GM13976 (cell line): ENCODE results near the gene KIFAP3.

Experiments
- DNase-seq: peaks from one replicate; pipeline ENCODE4 v3.0.0; 2012; ENCODE audit warnings: low spot score
- in situ Hi-C: fragments of 300-500 bp; cut with MboI; formaldehyde crosslinking; loops from one replicate; pipeline ENCODE4 v1.12.0; 2022; ENCODE audit warnings: low sequenced_read_pairs, mixed read lengths, inconsistent platforms; ENCODE audit not compliant: unreplicated experiment
- TF ChIP-seq, protein P1 (sequence below): IDR thresholded peaks from 2 replicates; pipeline ENCODE4 v1.5.1; 2012; ENCODE audit warnings: borderline replicate concordance, mild to moderate bottlenecking; ENCODE audit not compliant: insufficient read depth; ENCODE audit errors: extremely low read depth, missing control alignments, control extremely low read depth

KIFAP3 gene

DNA sequence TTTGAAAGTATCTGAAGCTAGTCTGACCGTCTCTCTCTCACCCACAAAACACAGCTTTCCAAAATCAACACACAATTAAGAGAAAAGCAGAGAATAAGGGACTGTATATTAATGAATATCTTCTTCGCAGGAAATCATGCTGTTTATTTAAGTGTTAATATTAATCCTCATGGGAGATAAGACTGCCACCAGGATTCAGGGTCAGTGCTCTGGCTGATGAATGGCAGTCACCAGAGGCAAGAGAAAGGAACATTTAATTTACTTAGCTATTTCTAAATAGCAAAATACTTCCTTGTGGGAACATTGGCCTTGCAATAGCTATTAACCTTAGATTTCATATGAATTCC is 183.0 kb downstream of the KIFAP3 start:
- TF ChIP-seq, protein P1, sequence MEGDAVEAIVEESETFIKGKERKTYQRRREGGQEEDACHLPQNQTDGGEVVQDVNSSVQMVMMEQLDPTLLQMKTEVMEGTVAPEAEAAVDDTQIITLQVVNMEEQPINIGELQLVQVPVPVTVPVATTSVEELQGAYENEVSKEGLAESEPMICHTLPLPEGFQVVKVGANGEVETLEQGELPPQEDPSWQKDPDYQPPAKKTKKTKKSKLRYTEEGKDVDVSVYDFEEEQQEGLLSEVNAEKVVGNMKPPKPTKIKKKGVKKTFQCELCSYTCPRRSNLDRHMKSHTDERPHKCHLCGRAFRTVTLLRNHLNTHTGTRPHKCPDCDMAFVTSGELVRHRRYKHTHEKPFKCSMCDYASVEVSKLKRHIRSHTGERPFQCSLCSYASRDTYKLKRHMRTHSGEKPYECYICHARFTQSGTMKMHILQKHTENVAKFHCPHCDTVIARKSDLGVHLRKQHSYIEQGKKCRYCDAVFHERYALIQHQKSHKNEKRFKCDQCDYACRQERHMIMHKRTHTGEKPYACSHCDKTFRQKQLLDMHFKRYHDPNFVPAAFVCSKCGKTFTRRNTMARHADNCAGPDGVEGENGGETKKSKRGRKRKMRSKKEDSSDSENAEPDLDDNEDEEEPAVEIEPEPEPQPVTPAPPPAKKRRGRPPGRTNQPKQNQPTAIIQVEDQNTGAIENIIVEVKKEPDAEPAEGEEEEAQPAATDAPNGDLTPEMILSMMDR: no peak
- DNase-seq: no peak
- in situ Hi-C loops: no loop called here

DNA sequence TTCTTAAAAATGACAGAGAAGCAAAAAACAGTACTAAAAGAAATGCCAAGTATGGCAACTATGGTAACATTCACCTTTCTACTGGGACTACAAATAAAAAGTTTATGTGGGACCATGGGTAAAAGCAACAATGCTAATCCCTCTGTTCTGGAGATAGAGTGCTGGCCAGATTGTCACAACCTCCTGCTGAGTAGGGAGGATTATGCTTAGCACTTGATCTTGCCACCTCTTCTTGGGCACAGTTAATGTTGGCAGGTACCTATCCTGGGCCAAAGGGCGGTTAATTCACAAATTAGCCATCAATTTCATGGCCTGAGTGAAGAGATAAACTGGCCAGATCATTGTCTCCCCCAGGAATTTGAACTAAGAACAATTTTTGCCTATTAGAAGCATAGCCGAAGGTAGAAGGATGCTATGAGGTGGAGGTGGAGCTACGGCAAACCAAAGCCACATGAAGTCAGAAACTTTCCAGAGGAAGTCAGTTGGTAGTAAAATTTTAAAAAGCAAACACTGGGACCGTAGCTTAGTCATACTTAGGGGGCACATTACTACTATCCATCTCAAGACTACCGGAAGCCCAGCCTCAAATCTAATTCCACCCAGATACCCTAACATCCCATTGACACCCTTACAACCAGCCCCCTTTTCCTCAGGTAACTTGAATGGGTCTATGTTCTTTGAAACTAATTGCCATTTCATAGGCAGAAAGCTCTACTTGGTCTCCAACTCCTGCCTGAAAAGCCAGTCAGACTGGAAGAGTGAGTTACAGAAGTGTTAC is 183.5 kb downstream of the KIFAP3 start:
- DNase-seq: peak; percentile 47
- in situ Hi-C loops: no loop called here
- TF ChIP-seq, protein P1: no peak

DNA sequence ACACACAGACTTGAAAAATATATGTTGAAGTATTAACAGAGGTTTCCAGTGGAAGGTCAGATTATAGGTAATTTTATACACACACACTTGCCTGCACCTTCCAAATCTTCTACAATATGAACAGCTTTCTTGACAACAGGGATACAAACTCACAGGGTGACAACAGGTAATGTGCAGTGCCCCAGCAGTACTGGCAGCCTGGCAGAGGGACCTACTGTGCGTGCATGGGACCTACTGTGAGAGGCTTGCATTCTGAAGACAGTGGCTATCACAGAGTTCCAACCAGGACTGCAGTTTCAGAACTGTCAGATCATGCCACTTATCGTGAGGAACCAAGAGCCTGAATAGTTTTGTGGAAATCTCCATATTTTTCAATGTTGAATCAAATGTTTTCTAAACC is 184.6 kb downstream of the KIFAP3 start:
- in situ Hi-C loops: no loop called here
- TF ChIP-seq, protein P1: no peak

DNA sequence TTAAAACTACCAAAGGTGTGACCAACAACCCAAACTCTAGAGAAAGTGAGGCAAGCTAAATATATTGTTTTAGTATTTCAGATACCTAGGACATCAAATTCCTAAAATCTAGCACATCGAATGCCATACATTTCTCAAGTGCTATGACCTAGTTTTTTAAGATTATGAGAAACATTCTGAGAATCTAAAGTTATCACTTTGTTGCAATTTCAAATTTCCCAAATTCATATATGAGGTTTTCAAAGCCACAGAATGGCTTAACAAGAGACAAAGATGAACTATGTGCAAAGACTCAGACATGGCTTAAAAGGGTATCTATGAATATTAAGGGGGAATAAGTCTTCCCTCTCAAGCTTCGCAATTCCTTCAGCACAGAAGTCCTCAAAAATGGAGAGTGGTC is 187.6 kb downstream of the KIFAP3 start:
- in situ Hi-C loops: no loop called here
- TF ChIP-seq, protein P1: no peak
- DNase-seq: no peak

More for the DNA sequence above, 184.6 kb downstream of the KIFAP3 start:
- DNase-seq: no peak

DNA sequence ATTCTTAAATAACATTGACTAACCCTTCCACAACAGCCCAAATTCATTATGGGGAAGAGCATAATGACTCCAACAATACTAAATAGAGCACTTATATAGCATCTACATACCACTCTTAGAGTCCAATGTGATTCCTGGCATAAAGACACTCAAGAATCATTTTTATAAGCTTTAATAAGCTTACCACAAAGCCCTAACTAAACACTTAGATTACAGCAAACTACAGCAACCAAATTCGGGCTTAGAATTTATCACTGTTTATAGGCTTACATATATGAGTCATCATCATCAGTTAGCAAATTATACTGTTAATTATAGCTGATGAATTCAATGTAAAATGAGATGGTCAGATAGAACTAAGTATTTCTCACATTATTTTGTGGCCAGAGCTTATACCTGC is 188.1 kb downstream of the KIFAP3 start:
- no peak for DNase-seq
- TF ChIP-seq, protein P1: no peak

DNA sequence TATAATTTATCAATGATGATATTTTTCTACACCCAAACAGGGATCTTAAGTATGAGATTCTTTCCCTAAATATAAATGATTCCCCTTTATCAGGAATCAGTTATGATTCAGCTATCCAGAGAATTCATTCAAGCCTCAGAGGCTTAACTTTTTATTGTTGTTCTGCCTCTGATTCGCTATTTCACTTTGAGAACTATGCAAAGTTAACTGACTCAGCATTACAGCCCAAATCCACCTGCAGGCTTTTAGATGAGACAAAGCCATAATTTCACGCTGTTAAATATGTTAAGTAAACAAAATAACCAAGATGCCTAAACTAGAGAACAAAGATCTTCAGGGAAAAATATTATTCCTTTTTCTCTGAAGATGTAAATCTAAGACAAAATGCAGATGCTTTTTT is 189.3 kb downstream of the KIFAP3 start:
- no peak for DNase-seq
- in situ Hi-C loops: no loop called here
- TF ChIP-seq, protein P1: no peak

More for the DNA sequence above, 188.1 kb downstream of the KIFAP3 start:
- in situ Hi-C loops: no loop called here
